Measurements from ENCODE around the gene ACSS1.

ACSS1 gene

GRCh38 chr20:24963672-24964505 is 94.0 kb downstream of the ACSS1 start:
- Histone ChIP-seq H3K9ac (ENCODE audit: low read depth, low read length) (no peak overlapping the region), H3K9me3 (ENCODE audit: control insufficient read depth, insufficient read depth, low read length) (no peaks in the 10 kb centered on the region), H3K27ac (ENCODE audit: low read depth, low read length) (no peak overlapping the region), H3K36me3 (ENCODE audit: control insufficient read depth, insufficient read depth, low read length) (peaks cover 81% of the 10 kb centered on the region), H3K4me3 (ENCODE audit: low read depth, low read length) (no peak overlapping the region), H3K27me3 (ENCODE audit: control insufficient read depth, insufficient read depth, low read length) (no peaks in the 10 kb centered on the region), H3K4me1 (ENCODE audit: control insufficient read depth, insufficient read depth, low read length) (no peaks in the 10 kb centered on the region)

DNA sequence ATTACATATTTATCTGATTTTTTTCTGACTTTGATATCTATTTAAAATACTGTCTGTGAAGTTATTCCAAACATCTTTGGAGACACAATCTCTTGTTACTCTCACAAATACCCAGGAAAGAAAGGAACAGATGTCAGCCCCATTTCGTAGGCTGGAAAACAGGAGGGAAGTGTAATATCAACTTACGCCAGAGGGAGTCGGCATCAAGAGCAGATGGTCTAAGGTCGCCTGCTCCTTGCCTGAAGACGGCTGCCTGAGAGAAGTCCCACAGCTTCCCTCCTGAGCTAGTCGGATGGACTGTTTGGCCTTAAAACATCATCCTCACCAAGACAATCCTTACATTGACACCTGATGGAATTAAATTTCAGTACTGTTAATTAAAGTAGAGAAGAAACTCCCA is 95.4 kb downstream of the ACSS1 start:
- Histone ChIP-seq H3K4me1 (ENCODE audit: control insufficient read depth, insufficient read depth, low read length) (no peaks in the 10 kb centered on the region), H3K9ac (ENCODE audit: low read depth, low read length) (no peak overlapping the region), H3K27me3 (ENCODE audit: control insufficient read depth, insufficient read depth, low read length) (no peaks in the 10 kb centered on the region), H3K4me3 (ENCODE audit: low read depth, low read length) (no peak overlapping the region), H3K36me3 (ENCODE audit: control insufficient read depth, insufficient read depth, low read length) (peaks cover 69% of the 10 kb centered on the region), H3K9me3 (ENCODE audit: control insufficient read depth, insufficient read depth, low read length) (no peaks in the 10 kb centered on the region), H3K27ac (ENCODE audit: low read depth, low read length) (no peak overlapping the region)

GRCh38 chr20:24962182-24962492 is 95.8 kb downstream of the ACSS1 start:
- Histone ChIP-seq H3K9ac (ENCODE audit: low read depth, low read length) (no peak overlapping the region), H3K27me3 (ENCODE audit: control insufficient read depth, insufficient read depth, low read length) (no peaks in the 10 kb centered on the region), H3K36me3 (ENCODE audit: control insufficient read depth, insufficient read depth, low read length) (peaks cover 66% of the 10 kb centered on the region), H3K4me3 (ENCODE audit: low read depth, low read length) (no peak overlapping the region), H3K9me3 (ENCODE audit: control insufficient read depth, insufficient read depth, low read length) (no peaks in the 10 kb centered on the region), H3K27ac (ENCODE audit: low read depth, low read length) (no peak overlapping the region), H3K4me1 (ENCODE audit: control insufficient read depth, insufficient read depth, low read length) (no peaks in the 10 kb centered on the region)

GRCh38 chr20:24961384-24962181 is 96.4 kb downstream of the ACSS1 start:
- Histone ChIP-seq H3K36me3 (ENCODE audit: control insufficient read depth, insufficient read depth, low read length) (peaks cover 65% of the 10 kb centered on the region), H3K9ac (ENCODE audit: low read depth, low read length) (no peak overlapping the region), H3K4me3 (ENCODE audit: low read depth, low read length) (no peak overlapping the region), H3K4me1 (ENCODE audit: control insufficient read depth, insufficient read depth, low read length) (no peaks in the 10 kb centered on the region), H3K27ac (ENCODE audit: low read depth, low read length) (no peak overlapping the region), H3K9me3 (ENCODE audit: control insufficient read depth, insufficient read depth, low read length) (no peaks in the 10 kb centered on the region), H3K27me3 (ENCODE audit: control insufficient read depth, insufficient read depth, low read length) (no peaks in the 10 kb centered on the region)

DNA sequence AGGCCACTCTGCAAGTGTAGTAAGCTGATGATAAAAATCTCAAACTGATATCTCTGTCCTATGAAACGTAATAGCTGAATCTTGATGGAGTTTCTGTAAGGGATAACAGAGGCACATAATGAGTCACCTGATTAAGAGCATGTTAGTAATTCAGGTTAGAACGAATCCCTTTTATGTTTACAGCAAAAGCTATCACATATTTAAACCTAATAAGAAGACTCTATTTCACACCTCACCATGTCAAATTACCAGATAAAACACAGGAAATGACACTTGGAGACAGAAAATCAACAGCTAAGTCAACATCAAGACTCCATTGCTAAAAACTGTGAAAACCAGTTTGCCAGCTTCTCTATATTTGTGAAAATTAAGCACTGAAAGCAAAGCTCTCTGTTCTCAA is 97.1 kb downstream of the ACSS1 start:
- peaks cover 58% of the 10 kb centered on the region for H3K36me3 ChIP-seq (ENCODE audit: control insufficient read depth, insufficient read depth, low read length)
- H3K9me3 ChIP-seq (ENCODE audit: control insufficient read depth, insufficient read depth, low read length) = no peaks in the 10 kb centered on the region
- H3K27ac ChIP-seq (ENCODE audit: low read depth, low read length) = no peak overlapping the region
- H3K27me3 ChIP-seq (ENCODE audit: control insufficient read depth, insufficient read depth, low read length) = no peaks in the 10 kb centered on the region
- H3K4me1 ChIP-seq (ENCODE audit: control insufficient read depth, insufficient read depth, low read length) = no peaks in the 10 kb centered on the region
- H3K9ac ChIP-seq (ENCODE audit: low read depth, low read length) = no peak overlapping the region
- no peak overlapping the region for H3K4me3 ChIP-seq (ENCODE audit: low read depth, low read length)

- Histone ChIP-seq H3K9me3 (ENCODE audit: control insufficient read depth, insufficient read depth, low read length) (no peaks in the 10 kb centered on the region), H3K4me3 (ENCODE audit: low read depth, low read length) (no peak overlapping the region), H3K36me3 (ENCODE audit: control insufficient read depth, insufficient read depth, low read length) (peaks cover 53% of the 10 kb centered on the region), H3K27ac (ENCODE audit: low read depth, low read length) (no peak overlapping the region), H3K27me3 (ENCODE audit: control insufficient read depth, insufficient read depth, low read length) (no peaks in the 10 kb centered on the region), H3K9ac (ENCODE audit: low read depth, low read length) (no peak overlapping the region), H3K4me1 (ENCODE audit: control insufficient read depth, insufficient read depth, low read length) (no peaks in the 10 kb centered on the region)
These were observed 97.6 kb downstream of the ACSS1 start for GRCh38 chr20:24960302-24960801.

- no peak overlapping the region for H3K27ac ChIP-seq (ENCODE audit: low read depth, low read length)
- no peak overlapping the region for H3K4me3 ChIP-seq (ENCODE audit: low read depth, low read length)
- H3K27me3 ChIP-seq (ENCODE audit: control insufficient read depth, insufficient read depth, low read length) = no peaks in the 10 kb centered on the region
- H3K9ac ChIP-seq (ENCODE audit: low read depth, low read length) = no peak overlapping the region
- peaks cover 51% of the 10 kb centered on the region for H3K36me3 ChIP-seq (ENCODE audit: control insufficient read depth, insufficient read depth, low read length)
- H3K4me1 ChIP-seq (ENCODE audit: control insufficient read depth, insufficient read depth, low read length) = no peaks in the 10 kb centered on the region
- H3K9me3 ChIP-seq (ENCODE audit: control insufficient read depth, insufficient read depth, low read length) = no peaks in the 10 kb centered on the region
These were observed 98.2 kb downstream of the ACSS1 start for GRCh38 chr20:24959591-24960301.

DNA sequence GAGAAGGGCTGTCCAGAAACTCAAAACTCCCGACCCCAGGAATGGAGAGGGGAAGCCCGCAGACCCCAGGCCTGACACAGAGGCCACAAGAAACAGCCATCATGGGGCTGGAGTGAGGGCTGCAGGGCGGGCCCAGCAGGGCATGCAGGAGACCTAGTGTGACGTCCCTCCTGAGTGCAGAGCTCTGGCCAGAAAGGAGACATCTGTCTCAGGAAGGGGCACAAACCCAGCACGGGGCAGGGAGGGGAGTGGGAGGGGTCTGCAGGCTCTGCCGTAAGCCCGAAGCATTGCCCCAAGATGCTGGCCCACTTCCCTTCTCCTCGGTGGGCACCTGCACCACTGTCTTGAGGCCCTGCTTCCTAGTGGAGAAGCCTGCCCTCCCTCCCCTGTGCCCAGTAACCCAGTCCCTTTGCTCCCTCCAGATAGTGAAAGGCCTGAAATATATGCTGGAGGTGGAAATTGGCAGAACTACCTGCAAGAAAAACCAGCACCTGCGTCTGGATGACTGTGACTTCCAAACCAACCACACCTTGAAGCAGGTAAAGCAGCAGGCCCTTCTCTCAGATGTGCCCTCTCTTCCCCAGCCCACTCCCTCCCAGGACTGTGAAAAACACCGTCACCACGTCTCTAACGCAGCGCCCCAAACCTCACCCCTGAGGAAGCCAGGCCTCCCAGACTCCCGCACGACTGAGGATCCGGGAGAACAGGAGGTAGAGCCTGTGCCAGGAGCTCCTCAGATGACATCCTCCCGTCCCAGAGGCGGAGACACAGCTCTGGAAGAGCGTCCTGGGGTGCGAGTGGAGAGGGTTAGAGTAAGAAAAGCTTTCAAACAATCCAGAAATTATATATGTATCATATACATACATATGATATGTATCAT is 99.2 kb downstream of the ACSS1 start:
- Histone ChIP-seq H3K27me3 (ENCODE audit: control insufficient read depth, insufficient read depth, low read length) (no peaks in the 10 kb centered on the region), H3K4me1 (ENCODE audit: control insufficient read depth, insufficient read depth, low read length) (peaks cover 5% of the 10 kb centered on the region), H3K9ac (ENCODE audit: low read depth, low read length) (no peak overlapping the region), H3K4me3 (ENCODE audit: low read depth, low read length) (no peak overlapping the region), H3K9me3 (ENCODE audit: control insufficient read depth, insufficient read depth, low read length) (no peaks in the 10 kb centered on the region), H3K36me3 (ENCODE audit: control insufficient read depth, insufficient read depth, low read length) (peaks cover 45% of the 10 kb centered on the region), H3K27ac (ENCODE audit: low read depth, low read length) (no peak overlapping the region)

- peaks cover 5% of the 10 kb centered on the region for H3K4me1 ChIP-seq (ENCODE audit: control insufficient read depth, insufficient read depth, low read length)
- no peaks in the 10 kb centered on the region for H3K9me3 ChIP-seq (ENCODE audit: control insufficient read depth, insufficient read depth, low read length)
- H3K9ac ChIP-seq (ENCODE audit: low read depth, low read length) = no peak overlapping the region
- no peak overlapping the region for H3K4me3 ChIP-seq (ENCODE audit: low read depth, low read length)
- no peak overlapping the region for H3K27ac ChIP-seq (ENCODE audit: low read depth, low read length)
- no peaks in the 10 kb centered on the region for H3K27me3 ChIP-seq (ENCODE audit: control insufficient read depth, insufficient read depth, low read length)
- peaks cover 33% of the 10 kb centered on the region for H3K36me3 ChIP-seq (ENCODE audit: control insufficient read depth, insufficient read depth, low read length)
These were observed 100.5 kb downstream of the ACSS1 start for GRCh38 chr20:24957326-24958016.
